Osteocyte (in vitro differentiated cells): ENCODE results near the gene GPHA2. TPM values are rescaled to one million over a fixed set of nuclear protein-coding genes. Genes with fewer than 3 reads are reported as not detected.

Experiments used
- DNase-seq: peaks from one replicate; pipeline ENCODE4 v3.0.0; 2021; ENCODE audit warnings: mixed read lengths; ENCODE audit not compliant: unreplicated experiment; ENCODE audit errors: extremely low spot score
- H3K27ac Mint-ChIP-seq: one replicate; pipeline ENCODE4 v1.8.0; 2021; ENCODE audit warnings: mild to moderate bottlenecking, mixed read lengths; ENCODE audit not compliant: unreplicated experiment
- H3K27me3 Mint-ChIP-seq: one replicate; pipeline ENCODE4 v1.8.0; 2021; ENCODE audit warnings: mixed read lengths; ENCODE audit not compliant: unreplicated experiment
- H3K36me3 Mint-ChIP-seq: one replicate; pipeline ENCODE4 v1.8.0; 2021; ENCODE audit warnings: mixed read lengths; ENCODE audit not compliant: unreplicated experiment
- H3K4me1 Mint-ChIP-seq: one replicate; pipeline ENCODE4 v1.8.0; 2021; ENCODE audit warnings: mixed read lengths; ENCODE audit not compliant: unreplicated experiment
- H3K4me3 Mint-ChIP-seq: one replicate; pipeline ENCODE4 v1.8.0; 2021; ENCODE audit warnings: mild to moderate bottlenecking, moderate library complexity, mixed read lengths; ENCODE audit not compliant: unreplicated experiment
- H3K9me3 Mint-ChIP-seq: one replicate; pipeline ENCODE4 v1.8.0; 2021; ENCODE audit warnings: mixed read lengths; ENCODE audit not compliant: unreplicated experiment
- total RNA-seq: library from RNA; stranded (reverse); gene quantifications from 2 replicates; pipeline ENCODE4 v1.2.1, GENCODE V29; 2021
- TF ChIP-seq, protein P1 (sequence below): fragments of 200-600 bp; sonication (generic); IDR thresholded peaks from 2 replicates; pipeline ENCODE4 v1.5.0; 2021; ENCODE audit warnings: antibody characterized with exemption, mild to moderate bottlenecking, moderate library complexity

Gene GPHA2
- total RNA-seq, 1 donor from 2014 or later: not detected

DNA sequence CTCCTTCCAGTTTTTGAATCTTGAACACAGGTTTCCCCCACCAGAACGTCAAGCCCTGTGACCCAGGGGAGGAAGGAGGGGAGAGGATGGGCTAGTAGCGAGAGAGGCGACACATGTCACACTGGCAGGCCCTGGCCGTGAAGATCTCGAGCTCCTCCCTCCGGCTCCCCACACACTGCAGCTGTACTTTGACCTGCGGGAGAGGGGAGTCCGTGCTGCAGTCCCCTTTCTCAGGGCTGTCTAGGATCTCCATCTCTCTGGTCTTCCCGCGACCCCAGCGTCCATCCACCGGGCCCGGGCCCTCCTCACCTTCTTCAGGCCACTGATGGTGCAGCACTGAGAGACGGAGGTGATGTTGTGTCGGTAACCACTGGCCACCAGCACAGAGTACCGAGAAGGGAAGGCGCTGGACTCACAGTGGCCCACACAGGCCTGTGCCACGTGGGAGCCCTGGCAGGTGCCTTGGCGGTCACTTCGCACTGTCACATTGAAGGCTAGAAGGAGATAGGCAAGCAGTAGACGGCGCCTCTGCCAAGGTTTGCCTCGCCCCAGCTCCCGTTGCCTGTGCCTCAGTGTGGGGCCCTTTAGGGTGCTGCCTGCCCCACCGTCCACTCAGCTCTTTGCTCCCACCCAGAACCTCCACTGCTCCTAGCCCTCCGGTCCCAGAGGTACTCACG is 873 bp downstream of the GPHA2 start:
- TF ChIP-seq, protein P1, sequence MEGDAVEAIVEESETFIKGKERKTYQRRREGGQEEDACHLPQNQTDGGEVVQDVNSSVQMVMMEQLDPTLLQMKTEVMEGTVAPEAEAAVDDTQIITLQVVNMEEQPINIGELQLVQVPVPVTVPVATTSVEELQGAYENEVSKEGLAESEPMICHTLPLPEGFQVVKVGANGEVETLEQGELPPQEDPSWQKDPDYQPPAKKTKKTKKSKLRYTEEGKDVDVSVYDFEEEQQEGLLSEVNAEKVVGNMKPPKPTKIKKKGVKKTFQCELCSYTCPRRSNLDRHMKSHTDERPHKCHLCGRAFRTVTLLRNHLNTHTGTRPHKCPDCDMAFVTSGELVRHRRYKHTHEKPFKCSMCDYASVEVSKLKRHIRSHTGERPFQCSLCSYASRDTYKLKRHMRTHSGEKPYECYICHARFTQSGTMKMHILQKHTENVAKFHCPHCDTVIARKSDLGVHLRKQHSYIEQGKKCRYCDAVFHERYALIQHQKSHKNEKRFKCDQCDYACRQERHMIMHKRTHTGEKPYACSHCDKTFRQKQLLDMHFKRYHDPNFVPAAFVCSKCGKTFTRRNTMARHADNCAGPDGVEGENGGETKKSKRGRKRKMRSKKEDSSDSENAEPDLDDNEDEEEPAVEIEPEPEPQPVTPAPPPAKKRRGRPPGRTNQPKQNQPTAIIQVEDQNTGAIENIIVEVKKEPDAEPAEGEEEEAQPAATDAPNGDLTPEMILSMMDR: no peak
- DNase-seq: no peak
- Mint-ChIP-seq H3K9me3 (no peaks in the 10 kb centered on the region), H3K4me1 (peaks cover 7% of the 10 kb centered on the region), H3K27me3 (no peaks in the 10 kb centered on the region), H3K4me3 (no peak overlapping the region), H3K36me3 (peaks cover 16% of the 10 kb centered on the region), H3K27ac (no peak overlapping the region)

DNA sequence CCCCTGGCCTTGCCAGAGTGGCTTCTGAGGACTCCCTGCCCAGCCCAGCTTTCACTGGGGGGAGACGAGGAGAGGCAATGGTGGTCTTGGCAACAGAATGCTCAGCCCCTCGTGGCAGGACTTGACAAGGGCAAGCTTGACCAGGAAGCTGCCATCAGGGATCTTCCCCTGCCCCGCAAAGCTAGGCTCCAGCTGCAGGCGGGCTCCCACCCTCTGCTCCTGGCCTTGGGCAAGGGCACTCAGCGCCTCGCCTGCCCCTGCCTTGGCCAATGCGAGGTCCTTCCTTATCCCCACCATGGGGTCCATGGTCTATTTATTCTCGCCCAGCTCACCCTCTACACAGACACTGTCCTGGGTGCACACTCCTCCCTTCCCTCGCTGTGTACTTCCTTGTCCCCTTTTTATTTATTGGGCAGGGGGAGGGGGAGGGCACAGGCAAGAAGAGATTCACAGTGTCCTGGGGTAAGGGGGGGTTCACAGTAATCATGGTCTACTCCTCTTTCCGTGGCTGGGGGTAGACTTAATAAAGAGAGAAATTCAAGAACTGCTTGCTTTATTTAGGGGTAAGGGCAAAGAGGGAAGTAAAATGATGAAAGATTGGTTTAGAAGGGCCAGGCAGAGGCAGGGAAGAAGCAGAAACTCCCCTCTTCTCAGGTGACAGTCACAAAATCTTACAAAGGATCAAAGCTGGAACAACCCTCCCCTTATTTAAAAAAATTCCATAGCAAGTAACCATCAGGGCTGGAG is 1.6 kb downstream of the GPHA2 start:
- H3K36me3 Mint-ChIP-seq: peaks cover 18% of the 10 kb centered on the region
- no peaks in the 10 kb centered on the region for H3K27me3 Mint-ChIP-seq
- TF ChIP-seq, protein P1: no peak
- peaks cover 7% of the 10 kb centered on the region for H3K4me1 Mint-ChIP-seq
- H3K9me3 Mint-ChIP-seq: no peaks in the 10 kb centered on the region
- no peak for DNase-seq
- no peak overlapping the region for H3K4me3 Mint-ChIP-seq
- H3K27ac Mint-ChIP-seq: no peak overlapping the region

DNA sequence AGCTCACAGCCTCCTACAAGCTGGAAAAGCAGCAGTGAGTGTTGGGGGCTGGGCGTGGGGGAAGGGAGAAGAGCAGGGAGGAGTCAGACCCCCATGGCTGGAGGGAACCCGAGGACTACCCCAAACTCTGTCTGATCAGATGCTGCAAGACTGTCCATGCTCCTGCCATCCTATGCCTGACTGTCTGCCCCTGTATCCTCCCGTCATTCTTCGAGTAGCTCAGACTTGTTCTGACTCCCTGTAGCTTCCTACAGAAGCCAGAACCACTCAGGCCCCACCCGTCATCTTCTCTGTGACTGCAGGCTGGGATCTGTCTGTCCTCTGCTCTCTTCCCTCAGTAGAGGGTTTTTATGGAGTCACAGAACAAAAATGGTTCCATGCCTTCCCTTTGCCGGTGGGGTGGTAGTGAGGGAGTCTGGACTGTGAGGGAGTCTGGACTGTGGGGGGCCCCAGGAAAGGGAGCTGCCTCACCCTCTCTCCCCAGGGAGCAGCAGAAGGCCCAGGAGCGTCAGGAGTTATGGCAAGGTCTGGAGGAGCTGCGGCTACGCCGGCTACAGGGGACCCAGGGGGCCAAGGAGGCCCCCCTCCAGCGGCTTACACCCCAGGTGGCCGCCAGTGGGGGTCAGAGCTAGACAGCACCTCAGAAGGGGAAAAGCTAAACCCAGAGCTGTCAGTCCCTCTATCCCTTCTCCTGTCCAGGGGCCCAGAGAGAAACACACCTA is 2.3 kb downstream of the GPHA2 start:
- TF ChIP-seq, protein P1: no peak
- Mint-ChIP-seq H3K27me3 (no peaks in the 10 kb centered on the region), H3K27ac (no peak overlapping the region), H3K9me3 (no peaks in the 10 kb centered on the region), H3K36me3 (peaks cover 18% of the 10 kb centered on the region), H3K4me1 (peaks cover 7% of the 10 kb centered on the region), H3K4me3 (no peak overlapping the region)
- no peak for DNase-seq

DNA sequence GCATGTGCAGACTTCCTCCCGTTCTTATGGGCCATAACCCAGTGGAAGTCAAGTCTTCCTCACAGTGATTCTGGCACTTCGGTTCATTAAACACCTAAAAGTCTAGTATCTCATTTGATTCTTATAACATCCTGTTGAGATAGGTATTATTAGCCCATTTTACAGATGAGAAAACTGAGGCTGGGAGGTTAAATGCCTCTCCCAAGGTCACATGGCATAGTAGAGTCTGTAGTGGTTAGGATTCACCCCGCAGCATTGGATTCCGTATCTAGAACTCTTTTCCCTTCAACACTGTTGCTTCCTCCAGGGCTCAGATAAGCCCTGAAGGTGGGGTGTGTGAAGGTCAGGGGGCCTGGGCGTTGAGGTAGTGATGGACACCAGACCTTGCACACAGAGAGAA is 3.4 kb downstream of the GPHA2 start:
- H3K27me3 Mint-ChIP-seq: no peaks in the 10 kb centered on the region
- TF ChIP-seq, protein P1: no peak
- H3K9me3 Mint-ChIP-seq: no peaks in the 10 kb centered on the region
- H3K4me3 Mint-ChIP-seq: no peak overlapping the region
- no peak for DNase-seq
- H3K4me1 Mint-ChIP-seq: peaks cover 7% of the 10 kb centered on the region
- no peak overlapping the region for H3K27ac Mint-ChIP-seq
- peaks cover 21% of the 10 kb centered on the region for H3K36me3 Mint-ChIP-seq

DNA sequence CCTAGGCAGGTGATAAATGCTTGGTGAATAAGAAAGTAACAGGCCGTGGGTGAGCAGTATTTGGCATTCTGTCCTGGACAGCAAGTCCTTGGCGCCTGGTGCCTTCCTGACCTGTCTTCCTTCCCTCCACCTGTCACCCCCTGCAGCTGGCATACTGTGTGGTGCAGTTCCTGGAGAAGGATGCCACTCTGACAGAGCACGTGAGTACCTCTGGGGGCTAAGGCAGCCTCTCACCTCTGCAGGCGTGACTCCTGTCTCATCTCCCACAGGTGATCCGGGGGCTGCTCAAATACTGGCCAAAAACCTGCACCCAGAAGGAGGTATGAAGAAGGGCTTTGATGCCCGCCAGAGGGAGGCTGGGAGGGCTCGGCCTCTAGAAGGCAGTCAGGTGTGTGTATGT is 4.4 kb downstream of the GPHA2 start:
- Mint-ChIP-seq H3K36me3 (peaks cover 26% of the 10 kb centered on the region), H3K9me3 (no peaks in the 10 kb centered on the region), H3K27ac (no peak overlapping the region), H3K4me3 (no peak overlapping the region), H3K27me3 (no peaks in the 10 kb centered on the region), H3K4me1 (peaks cover 11% of the 10 kb centered on the region)
- TF ChIP-seq, protein P1: no peak
- DNase-seq: no peak
